HCEC 1CT (cell line): ENCODE measurements around the gene TEX22.

ENCODE experiments used
- DNase-seq: peaks from one replicate; pipeline ENCODE4 v3.0.0-alpha.2; 2017

The TEX22 gene

DNA sequence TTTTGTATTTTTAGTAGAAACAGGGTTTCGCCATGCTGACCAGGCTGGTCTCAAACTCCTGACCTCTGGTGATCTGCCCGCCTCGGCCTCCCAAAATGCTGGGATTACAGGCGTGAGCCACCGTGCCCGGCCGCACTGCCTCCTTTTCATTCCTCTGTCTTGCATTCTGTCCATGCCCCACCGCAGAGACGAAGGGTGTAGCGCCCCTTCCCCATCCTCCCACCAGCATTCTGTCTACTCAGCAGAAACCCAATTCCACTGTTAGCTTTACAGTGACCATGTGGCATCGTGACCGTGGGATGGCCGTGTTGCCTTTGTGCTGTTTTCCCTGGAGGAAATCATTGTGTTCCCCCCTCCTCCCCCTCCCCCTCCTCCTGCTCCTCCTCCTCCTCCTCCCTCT, 10.3 kb downstream of the TEX22 start:
- no peak for DNase-seq

DNA sequence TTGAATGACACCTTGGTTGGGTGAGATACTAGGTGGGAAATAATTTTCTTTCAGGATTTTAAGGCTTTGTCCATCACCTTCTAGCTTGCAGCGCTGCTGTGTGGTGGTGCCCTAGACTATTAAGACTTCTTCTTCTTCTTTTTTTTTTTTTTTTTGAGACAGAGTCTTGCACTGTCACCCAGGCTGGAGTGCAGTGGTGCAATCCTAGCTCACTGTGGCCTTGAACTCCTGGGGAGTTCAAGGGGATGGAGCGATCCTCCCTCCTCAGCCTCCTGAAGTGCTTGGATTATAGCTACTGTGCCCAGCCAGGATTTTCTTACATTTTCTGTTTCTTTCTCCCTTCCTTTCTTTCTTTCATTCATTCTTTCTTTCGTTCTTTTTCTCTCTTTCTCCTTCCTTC, 11.0 kb downstream of the TEX22 start:
- no peak for DNase-seq

DNA sequence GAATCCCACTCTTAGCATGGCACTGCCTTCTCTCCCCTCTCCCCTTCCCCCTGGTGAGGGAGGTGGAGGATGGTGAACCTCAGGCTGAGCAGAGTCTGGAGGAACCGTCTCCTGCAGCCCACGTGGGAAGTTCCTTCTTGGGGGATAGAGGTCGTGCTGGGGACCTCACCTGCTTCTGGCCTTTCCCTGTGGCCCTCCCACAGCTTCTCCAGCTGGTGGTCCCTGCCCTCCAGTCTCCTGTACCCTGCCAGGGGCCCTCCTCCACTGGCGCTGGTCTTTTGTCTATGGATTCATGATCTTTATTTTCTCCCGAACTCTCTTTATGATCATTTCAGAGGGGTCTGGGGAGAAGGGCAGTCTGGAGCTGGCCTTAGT, 12.3 kb downstream of the TEX22 start:
- DNase-seq = no peak

DNA sequence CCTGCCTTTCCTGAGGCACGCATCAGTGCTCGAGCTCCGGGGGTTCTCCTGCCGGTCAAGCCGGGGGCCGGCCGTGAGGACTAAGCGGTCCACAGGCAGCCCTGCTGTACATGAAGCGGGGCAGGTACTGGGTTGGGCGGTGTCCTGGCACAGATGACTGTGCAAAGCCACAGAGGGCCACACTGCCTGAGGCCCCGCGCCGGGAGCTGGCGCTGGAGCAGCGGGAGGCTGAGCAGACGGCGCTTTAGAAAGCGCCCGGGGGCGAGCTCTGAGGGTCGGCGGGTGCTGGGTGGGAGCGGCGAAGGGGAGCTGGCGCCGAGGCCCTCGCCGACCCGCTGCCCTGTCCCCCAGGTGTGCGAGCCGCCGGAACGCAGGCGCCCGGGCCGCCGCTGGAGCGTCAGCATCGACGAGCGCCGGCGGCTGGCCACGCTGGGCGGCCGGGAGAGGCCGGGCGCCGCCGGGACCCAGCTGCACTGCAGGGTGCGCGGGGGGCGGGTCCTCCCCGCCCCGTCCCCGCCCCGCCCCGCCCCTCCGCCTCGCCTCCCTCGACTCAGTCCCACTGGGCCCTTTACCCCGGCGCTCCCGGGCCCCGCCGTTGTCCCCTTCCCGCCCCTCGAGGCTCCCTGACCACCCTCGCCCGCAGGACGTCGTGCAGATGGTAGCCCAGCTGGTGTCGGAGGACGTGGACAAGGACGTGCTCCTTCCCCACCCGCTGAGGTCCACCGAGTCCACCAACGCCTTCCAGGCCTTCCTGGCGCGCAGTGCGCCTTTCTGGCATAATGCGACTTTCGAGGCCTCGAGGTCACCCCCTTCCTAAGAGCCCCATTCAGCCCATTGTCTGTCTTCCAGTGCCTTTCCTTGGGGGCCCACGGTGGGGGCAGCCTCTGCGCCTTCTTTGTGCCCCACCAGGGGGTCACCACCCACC, 12.9 kb downstream of the TEX22 start:
- DNase-seq = peak; percentile 50

DNA sequence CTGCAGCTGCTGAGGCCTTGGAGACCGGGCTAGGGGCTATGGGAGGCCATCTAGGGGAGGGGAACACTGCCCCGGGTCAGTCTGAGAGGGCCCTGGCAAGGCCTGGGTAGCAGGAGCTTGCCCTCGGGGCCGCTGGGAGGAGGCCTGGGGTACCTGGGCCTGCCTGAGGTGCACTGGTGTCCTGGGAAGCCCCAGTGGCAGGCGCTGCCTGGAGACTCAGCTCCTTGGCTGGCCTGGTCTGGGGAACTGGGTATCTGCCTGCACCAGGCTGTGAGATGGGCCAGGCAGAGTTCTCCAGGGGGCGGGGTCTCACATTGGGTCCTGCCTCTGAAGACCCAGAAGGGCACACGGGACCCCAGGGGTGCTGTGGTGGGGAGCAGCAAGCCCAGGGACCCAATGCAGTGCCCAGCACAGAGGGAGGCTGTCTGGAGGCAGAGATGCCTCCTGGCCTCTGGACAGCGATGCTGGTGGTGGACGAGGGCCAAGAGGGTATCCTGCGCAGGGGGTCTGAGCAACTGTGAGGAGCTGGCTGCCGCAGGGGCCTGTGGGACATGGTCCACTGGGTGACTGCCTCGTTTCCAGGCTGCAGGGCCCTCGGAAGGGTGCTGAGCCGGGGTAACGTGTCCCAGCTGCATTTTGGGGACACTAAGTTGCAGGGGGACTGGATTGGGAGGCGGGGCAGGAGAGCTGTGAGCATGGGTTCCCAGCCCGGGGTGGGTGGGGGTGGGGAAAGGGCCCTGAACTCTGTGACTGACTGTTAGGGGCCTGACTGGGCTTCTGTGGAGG, 13.8 kb downstream of the TEX22 start:
- DNase-seq = no peak

DNA sequence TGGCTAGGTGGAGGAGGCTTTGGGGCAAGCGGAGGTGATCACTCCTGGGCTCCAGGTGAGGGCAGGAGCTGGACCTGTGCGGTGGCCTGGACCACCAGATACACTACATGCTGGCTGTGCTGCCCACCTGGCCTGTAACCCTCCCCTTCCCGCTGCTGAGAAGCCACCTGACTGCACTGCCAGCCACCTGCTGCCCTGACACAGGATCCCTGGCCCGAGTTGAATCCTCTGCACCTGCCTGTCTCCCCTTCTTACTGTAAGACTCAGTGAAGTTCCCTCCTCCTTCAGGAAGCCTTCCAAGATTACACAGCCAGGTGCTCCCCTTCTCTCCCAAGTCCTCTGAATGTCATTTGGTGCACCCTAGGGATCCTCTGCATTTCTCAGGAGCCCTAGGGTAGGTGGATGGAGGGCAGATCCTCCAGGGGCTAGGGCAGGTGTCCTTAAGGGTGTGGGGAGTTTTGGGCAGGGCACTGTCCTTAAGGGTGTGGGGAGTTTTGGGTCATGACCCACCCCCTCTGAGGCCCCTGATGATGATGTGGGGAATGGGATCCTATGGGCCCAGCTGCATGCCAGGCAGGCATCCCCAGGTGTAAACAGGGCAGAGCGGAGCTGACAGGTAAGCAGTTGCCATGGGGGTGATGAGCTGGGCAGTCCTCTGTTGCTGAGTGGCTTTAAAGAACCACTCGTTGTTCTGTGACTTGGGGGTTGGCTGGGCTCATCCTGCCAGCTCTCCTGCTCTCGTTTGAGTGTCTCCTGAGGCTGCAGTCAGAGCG, 14.6 kb downstream of the TEX22 start:
- no peak for DNase-seq

DNA sequence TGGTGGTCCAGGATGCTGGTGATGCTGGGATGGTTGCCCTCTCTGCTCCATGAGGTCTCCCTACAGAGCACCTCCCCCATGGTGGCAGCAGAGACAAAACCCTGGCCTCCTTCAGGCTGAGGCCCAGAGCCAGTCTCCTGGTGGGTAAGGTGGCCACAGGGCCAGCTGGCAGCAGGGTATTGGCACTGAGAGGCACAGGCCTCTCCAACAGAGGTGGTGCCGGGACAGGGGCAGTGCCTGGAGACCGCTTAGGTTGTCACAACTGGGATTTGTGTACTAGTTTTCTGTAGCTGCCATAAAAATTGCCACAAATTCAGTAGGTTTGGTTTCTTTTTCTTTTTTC, 15.2 kb downstream of the TEX22 start:
- no peak for DNase-seq

DNA sequence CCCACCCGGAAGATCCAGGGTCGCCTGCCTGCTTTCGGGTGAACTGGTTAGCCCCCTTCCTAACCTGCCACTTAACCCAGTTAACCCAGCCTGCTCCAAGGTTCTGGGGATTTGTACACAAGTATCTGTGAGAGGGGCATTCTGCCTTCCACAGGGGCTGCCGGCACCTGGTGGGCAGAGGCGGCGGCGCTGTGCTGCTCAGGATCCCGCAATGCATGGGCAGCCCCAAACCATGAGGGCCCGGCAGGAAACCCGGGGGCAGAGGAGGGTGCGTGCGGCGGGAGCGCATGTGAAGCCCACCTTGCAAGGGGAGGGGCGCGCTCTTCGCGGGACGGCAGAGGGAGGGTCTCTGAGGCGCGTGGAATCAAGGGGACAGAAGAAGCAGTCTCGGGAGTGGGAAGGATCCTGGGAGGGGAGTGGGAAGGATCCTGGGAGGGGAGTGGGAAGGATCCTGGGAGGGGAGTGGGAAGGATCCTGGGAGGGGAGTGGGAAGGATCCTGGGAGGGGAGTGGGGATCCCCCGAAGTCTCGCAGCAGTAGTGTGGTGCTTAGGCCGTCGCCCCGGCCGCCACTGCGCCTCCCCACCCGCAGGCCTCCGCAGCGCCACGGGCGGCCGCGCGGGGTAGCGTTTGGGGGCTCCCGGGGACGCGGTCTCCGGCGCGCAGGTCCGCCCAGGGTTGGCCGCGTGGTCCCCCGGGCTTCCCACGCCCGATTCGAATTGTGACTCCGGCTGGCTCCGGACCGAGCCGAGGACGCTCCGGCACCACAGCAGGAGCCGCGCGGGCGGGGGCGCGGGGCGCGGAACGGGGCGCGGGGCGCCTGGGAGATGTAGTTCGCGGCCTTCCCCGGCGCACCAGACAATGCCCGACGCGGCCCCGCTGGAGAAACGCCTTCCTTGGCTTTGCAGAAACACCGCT, 16.4 kb downstream of the TEX22 start:
- peak; percentile 21 for DNase-seq

DNA sequence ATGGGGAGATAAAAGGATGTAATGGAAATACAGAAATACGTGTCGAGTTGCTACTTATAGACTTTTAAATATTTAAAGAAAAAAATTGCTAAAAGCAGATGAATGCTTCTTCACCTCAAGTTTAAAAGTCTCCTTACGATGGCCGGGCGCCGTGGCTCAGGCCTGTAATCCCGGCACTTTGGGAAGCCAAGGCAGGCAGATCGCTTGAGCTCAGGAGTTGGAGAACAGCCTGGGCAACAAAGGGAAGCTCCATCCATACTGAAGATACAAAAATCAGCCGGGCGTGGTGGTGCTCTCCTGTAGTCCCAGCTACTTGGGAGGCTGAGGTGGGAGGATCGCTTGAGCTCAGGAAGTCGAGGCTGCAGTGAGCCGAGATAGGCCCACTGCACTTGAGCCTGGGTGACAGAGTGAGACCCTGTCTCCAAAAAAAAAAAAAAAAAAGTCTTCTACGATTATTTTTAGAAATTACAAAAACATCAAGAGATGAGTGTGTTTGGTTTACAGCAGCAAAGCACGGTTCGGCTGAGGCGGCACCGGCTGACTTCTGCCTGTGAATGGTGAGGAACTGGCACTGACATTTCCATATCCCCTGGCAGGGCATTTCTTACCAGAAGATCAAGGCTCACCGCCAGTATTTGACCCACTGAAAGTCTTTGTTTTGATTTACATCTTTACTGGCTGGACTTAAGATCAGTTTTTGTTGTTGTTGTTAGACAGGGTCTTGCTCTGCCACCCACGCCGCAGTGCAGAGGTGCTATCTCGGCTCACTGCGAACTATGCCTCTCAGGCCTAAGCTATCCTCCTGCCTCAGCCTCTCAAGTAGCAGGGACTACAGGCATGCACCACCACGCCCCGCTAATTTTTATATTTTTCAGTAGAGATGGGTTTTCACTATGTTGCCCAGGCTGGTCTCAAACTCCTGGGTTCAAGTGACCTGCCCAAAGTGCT, 17.4 kb downstream of the TEX22 start:
- DNase-seq = no peak

DNA sequence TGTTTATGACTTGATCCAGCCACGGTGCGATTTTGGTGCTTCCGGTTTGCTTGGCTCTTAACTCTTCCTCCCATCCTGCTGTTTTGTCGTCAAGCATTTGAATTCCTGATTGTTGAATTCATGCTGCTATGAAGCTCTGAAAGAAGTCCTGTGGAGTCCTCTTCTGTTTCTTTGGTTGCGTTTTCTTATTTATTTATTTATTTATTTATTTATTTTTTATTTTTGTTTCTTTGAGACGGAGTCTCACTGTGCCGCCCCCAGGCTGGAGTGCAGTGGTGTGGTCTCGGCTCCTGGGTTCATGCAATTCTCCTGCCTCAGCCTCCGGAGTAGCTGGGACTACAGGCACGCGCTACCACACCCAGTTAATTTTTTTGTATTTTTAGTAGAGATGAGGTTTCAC, 18.3 kb downstream of the TEX22 start:
- no peak for DNase-seq

DNA sequence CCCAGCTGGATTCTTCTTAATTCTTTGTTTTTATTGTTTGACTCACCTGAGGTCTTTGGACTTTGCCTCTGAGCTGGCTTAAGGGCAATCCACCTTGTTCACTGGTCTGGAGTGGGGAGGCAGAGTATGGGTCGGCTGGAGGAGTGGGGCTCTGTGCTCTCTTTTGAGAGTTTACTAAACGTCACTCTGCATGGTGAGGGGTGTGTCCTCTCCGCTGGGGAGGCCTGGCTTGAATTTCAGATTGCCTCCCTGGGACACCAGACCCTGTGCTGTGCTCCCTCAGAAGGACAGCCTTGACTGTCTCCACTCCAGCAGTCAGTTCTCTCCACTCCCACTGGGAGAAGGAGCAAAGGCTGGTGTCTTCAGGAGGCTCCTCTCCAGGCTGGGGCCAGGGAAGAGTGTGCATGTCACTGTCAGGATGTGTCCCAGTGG, 19.4 kb downstream of the TEX22 start:
- DNase-seq = no peak

DNA sequence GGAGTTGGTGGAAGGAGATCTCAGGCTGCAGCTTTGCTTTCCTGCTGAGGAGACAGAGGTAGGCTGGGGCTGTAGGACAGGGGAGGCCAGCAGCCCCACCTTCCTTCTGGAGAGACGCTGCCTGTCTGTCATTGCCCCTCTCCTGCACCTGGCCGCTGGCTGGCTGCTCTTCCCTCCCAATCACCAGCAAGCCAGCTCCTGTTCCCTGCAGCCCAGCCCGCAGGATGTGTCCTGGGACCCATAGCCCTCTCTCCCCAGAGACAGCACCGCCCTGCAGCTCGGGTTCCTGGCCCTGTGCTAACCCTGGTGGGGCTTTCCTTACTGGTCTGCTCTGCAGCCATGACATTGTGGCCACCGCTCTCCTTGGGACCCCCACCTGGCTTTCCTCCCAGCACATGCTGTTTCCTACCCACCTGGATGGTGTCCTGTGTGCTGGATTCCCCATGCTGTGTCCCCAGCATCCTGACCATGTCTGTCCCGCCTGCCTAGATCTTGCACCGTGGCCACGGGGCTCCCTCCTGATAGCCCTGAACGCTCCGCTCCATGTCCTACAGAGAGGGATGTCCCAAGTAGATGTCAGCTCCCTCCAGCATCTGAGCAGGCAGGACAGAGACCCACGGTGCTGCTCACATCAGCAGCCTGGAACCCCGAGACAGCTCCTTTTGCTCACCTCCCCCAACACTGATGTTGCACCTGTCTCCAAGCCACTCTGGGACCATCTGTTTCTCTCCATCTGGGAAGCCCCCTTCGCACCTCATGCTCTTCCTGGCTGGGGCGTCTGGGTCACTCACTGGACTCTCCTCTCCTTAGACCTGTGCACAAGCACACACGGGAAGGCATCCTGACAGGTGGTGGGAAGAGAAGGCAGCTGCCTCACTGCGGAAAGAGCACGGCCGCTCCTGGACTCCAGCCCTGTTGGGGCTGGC, 20.2 kb downstream of the TEX22 start:
- DNase-seq = no peak

DNA sequence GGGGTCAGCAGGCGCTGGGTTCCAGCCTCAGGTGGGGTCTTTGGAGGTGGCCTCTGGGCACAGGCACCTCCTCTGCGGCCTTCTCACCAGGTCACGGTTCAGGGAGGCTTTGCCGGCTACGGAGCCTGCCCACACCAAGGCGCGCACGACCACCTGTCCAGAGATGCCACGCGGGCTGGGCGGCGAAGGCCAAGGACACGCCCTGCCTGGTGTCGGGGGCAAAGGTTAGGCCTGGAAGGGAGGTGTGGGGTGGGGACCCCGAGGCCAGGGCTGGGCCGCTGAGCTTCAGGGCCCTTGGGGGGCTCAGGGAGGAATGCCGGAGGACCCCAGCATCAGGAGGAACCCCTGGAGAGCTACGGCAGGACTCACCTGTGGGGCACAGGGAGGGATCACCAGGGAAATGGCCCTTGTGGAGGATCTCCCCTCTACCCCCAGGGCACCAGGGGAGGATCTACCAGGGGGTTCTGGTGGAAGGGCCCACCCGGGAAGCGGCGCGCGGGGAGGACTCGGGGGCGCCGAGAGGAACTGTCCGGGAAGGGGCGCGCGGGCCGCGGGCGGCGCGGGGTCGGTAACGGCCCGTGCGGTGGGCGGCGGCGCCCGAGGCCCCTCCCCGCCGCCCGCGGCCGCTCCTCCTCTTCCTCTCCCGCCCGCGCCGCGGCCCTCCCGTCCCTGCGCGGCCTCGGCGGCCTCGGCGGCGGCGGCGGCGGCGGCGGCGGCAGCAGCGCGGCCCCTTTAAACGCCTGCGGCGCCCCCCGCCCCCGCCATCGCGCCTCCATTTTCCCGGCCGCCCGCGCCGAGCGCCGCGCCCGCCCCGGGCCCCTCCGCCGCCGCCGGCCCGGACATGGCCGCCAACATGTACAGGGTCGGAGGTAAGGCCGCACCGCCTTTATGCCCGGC, 21.1 kb downstream of the TEX22 start, which contains the start of gene MTA1:
MTA1 (plus strand) TSS at position 633 of the 897 bp plus-strand sequence; CDS start at position 842, 209 bp downstream.
- DNase-seq = peak; percentile 40

DNA sequence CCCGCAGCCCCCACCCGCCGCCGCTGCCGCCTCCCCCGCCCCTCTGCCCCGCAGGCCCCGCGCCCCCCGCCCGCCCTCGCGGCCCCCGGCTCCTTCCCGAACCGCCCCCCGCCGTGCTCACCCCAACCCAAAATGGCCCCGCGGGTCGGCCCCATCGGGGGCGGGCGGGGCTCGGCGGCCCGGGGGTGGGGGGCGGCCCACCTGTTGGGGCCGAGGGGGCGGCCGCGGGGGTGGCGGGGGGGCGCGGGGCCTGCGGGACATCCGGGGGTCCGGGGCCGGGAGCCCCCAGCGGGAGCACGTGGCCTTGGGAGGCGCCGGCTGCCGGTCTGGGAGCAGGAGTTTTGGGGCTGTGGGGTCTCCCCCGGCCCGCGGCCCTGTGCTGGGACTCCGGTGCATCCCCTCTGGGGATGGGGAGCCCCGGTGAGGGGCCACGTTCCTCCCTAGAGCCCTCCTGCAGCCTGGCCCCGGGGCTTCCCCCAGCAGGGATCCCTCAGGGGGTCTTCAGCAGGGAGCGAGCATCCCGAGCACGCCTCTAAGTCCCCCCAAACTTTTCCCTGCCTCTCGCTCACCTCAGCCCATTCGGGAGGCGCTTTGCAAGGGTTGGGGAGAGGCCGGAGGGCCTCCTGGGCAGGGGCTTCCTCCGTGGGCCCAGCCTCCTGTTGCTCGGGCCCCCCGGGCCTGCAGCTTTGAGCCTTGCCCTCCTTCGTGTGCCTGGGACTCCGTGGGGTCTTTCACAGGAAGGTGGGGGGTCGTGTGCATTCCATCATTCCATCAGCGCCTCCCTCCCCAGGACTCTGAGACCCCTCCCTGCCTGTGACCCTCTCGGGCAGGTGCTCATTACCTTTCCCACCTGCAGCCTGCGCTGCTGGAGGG, 22.0 kb downstream of the TEX22 start:
- DNase-seq = no peak

DNA sequence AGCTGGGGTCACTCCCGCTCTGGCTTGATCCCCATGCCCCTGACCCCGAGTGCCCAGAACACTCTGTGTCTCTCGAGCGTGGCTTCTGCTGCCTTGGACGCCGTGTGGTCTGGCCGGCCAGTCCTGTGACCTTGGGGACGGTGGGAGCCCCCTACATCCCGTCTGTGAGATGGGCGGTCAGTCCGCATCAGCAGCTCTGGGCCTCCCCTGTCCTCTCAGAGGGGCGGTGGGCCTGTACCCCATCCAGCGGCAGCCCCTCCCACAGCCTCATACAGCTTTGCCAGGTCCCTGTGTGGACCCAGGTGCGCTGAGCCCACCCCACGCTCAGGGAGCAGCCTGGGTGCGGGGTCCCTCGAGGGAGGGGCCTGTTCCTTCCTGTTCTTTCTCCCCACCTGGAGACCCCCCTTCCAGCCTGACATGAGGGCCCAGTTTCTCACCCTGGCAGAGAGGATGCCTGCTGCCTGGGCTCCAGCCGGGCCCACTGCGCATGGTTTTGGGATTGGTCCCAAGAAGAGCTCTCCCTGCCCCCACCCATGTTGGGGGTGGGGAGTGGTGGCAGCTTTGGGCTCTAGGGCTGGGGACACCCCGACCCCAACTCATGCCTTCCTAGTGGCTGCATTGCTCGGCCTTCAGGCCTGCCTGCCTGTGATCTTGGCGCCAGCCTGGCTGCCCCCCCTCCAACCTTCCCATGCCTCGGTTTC, 22.8 kb downstream of the TEX22 start:
- DNase-seq = no peak

DNA sequence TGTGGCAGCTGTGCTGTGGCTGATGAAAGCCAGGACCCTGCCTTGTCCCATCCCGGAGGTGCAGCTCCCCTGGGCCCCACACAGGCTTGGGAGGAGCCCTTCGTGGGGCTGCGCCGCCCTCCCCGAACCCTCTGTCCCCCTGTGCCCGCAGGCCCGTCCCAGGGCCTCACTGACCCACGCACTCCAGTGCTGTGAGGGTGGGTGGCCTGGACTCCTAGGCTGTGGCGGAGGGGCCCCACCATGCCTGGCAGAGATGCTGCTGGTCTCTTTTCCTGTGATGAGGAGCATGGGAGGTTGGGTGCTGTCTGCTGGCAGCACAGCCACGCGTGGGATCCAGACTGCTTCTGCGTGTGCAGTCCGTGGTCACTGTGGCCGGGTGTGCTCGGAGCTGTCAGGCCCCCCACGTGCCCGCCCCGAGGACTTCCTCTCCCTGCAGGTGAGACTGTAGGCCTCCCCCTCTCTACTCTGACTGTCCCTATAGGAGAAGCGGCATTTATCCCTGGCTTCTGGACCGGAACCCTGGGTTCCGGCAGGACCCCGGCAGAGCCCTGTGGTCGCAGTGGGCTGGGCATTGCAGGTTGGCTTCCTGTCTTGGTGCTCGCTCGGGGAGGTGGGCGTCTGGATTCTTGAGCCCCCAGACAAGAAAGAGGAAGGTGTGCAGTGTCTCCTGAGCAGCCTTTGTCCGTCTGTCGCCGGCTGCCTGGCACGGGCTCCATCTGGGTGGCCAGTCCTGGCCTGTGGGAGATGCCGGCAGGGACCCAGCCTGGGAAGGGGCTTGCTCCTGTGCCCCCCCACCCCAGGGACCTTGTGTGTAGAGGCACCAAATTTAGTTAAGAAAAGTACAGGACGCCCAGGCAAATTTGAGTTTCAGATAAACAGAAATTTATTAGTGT, 23.6 kb downstream of the TEX22 start:
- DNase-seq = no peak
